Esophagus squamous epithelium (tissue), 4 donors: ENCODE measurements around the gene DRD2.

ENCODE experiments used
- CTCF ChIP-seq, 6 experiments: fragments of 450-650 bp in 4 of 6; fragments of 200-600 bp in 2 of 6; sonication (generic) in 2 of 6; IDR thresholded peaks; one replicate each; pipeline ENCODE4 v1.5.1; 2016 to 2019; ENCODE audit warnings: antibody characterized with exemption in 6 of 6, mild to moderate bottlenecking in 4 of 6, moderate library complexity in 4 of 6
- POLR2A ChIP-seq, 4 donors: fragments of 450-650 bp; IDR thresholded peaks; one replicate each; pipeline ENCODE4 v1.6.1; 2017; ENCODE audit warnings: antibody characterized with exemption in 4 of 4, mild to moderate bottlenecking in 4 of 4, moderate library complexity in 3 of 4

- TF ChIP-seq CTCF (IDR thresholded peaks at IDR 0.05) (no peak), POLR2A (IDR thresholded peaks at IDR 0.05) (no peak)
These were observed 1.2 kb downstream of the DRD2 start for GRCh38 chr11:113473983-113474361.
